Esophagus (tissue), 2 donors: ENCODE measurements around the gene GGA1. TPM values are rescaled to one million over a fixed set of nuclear protein-coding genes. Genes with fewer than 3 reads are reported as not detected.

Experiments used
- H3K27ac ChIP-seq, 2 donors: one replicate each; pipeline ENCODE4 v1.5.1; 2013; ENCODE audit warnings: low read depth in 2 of 2, mild to moderate bottlenecking in 2 of 2, inconsistent platforms in 1 of 2, low read length in 1 of 2, moderate library complexity in 1 of 2
- H3K27me3 ChIP-seq, 2 donors: one replicate each; pipeline ENCODE4 v1.6.1; 2013; ENCODE audit warnings: low read length in 2 of 2, control low read depth in 1 of 2, mild to moderate bottlenecking in 1 of 2; ENCODE audit not compliant: insufficient read depth in 2 of 2, control insufficient read depth in 1 of 2
- H3K36me3 ChIP-seq, 2 donors: one replicate each; pipeline ENCODE4 v1.6.1; 2013; ENCODE audit warnings: low read length in 1 of 2; ENCODE audit not compliant: control insufficient read depth in 2 of 2, insufficient read depth in 2 of 2
- H3K4me1 ChIP-seq, 2 donors: one replicate each; pipeline ENCODE4 v1.6.1; 2013; ENCODE audit warnings: low read length in 1 of 2; ENCODE audit not compliant: control insufficient read depth in 2 of 2, insufficient read depth in 2 of 2
- H3K4me3 ChIP-seq, 2 donors: one replicate each; pipeline ENCODE4 v1.5.1; 2013; ENCODE audit warnings: low read length in 2 of 2, mild to moderate bottlenecking in 2 of 2, low read depth in 1 of 2, moderate library complexity in 1 of 2
- H3K9me3 ChIP-seq, 2 donors: one replicate each; pipeline ENCODE4 v1.6.1; 2013; ENCODE audit warnings: mild to moderate bottlenecking in 2 of 2, low read depth in 1 of 2, low read length in 1 of 2, moderate library complexity in 1 of 2; ENCODE audit not compliant: control insufficient read depth in 2 of 2, insufficient read depth in 1 of 2
- WGBS, 2 donors: extraction: QIAGEN DNeasy Blood & Tissue Kit; methylation state at CpG; one replicate each; pipeline ENCODE4 v1.1.7; 2013; 5-methylcytosine and 5-hydroxymethylcytosine counted together
- polyA plus RNA-seq, 2 donors: library from polyadenylated mRNA; stranded (reverse); fragments of 200-250 nt; gene quantifications; one replicate each; pipeline ENCODE4 v1.2.3, GENCODE V29; 2013
- donor health status: healthy with polysubstance abuse.
- donor health status: Bipolar disorder and iron deficiency.

Gene GGA1
- polyA plus RNA-seq, 2 donors: 34.2 to 55.6 TPM

GRCh38 chr22:37664249-37665101 lies 55.8 kb downstream of the GGA1 start:
- no peak overlapping the region for H3K4me3 ChIP-seq
- no peak overlapping the region for H3K27ac ChIP-seq
- peaks cover 0 to 12% of the 10 kb centered on the region in 2 donors for H3K4me1 ChIP-seq
- 67 to 78% methylated on average over 16 of the region's 16 CpGs for WGBS, 2 donors
- H3K27me3 ChIP-seq: no peaks in the 10 kb centered on the region
- H3K36me3 ChIP-seq: peaks cover 0 to 4% of the 10 kb centered on the region in 2 donors
- H3K9me3 ChIP-seq: no peaks in the 10 kb centered on the region

GRCh38 chr22:37665487-37665886 lies 56.9 kb downstream of the GGA1 start:
- Histone ChIP-seq H3K27me3 (no peaks in the 10 kb centered on the region), H3K4me3 (no peak overlapping the region), H3K36me3 (peaks cover 0 to 4% of the 10 kb centered on the region in 2 donors), H3K9me3 (no peaks in the 10 kb centered on the region), H3K4me1 (peaks cover 0 to 4% of the 10 kb centered on the region in 2 donors), H3K27ac (no peak overlapping the region)
- WGBS, 2 donors: 95% methylated on average over 24 of the region's 24 CpGs

- Histone ChIP-seq H3K4me3 (no peak overlapping the region), H3K27me3 (no peaks in the 10 kb centered on the region), H3K27ac (no peak overlapping the region), H3K9me3 (no peaks in the 10 kb centered on the region), H3K4me1 (peaks cover 0 to 2% of the 10 kb centered on the region in 2 donors), H3K36me3 (peaks cover 0 to 4% of the 10 kb centered on the region in 2 donors)
- 67 to 71% methylated on average over 6 of the region's 6 CpGs for WGBS, 2 donors
Measured at GRCh38 chr22:37669586-37669985, 61.0 kb downstream of the GGA1 start.

- no peak overlapping the region for H3K4me3 ChIP-seq
- WGBS, 2 donors: 63 to 74% methylated on average over 15 of the region's 15 CpGs
- H3K4me1 ChIP-seq: peaks cover 0 to 10% of the 10 kb centered on the region in 2 donors
Measured at GRCh38 chr22:37672206-37672919, 63.7 kb downstream of the GGA1 start.

GRCh38 chr22:37672920-37673455 lies 64.4 kb downstream of the GGA1 start:
- H3K4me3 ChIP-seq: no peak overlapping the region
- 60 to 64% methylated on average over 11 of the region's 11 CpGs for WGBS, 2 donors
- H3K27ac ChIP-seq: peak overlapping the region in 1 of 2 donors; percentile 43
- H3K9me3 ChIP-seq: no peaks in the 10 kb centered on the region
- no peaks in the 10 kb centered on the region for H3K27me3 ChIP-seq
- no peaks in the 10 kb centered on the region for H3K36me3 ChIP-seq
- peaks cover 0 to 10% of the 10 kb centered on the region in 2 donors for H3K4me1 ChIP-seq

More at GRCh38 chr22:37672206-37672919, 63.7 kb downstream of the GGA1 start:
- Histone ChIP-seq H3K27ac (peak overlapping the region in 1 of 2 donors; percentile 9), H3K36me3 (no peaks in the 10 kb centered on the region), H3K27me3 (no peaks in the 10 kb centered on the region), H3K9me3 (no peaks in the 10 kb centered on the region)

- peak overlapping the region; percentile 48 to 69 for H3K27ac ChIP-seq
- no peaks in the 10 kb centered on the region for H3K9me3 ChIP-seq
- no peaks in the 10 kb centered on the region for H3K27me3 ChIP-seq
- no peaks in the 10 kb centered on the region for H3K36me3 ChIP-seq
- WGBS, 2 donors: 82 to 86% methylated on average over 12 of the region's 12 CpGs
- no peak overlapping the region for H3K4me3 ChIP-seq
- H3K4me1 ChIP-seq: peaks cover 0 to 12% of the 10 kb centered on the region in 2 donors
Measured at GRCh38 chr22:37674248-37674647, 65.6 kb downstream of the GGA1 start.

- peaks cover 0 to 12% of the 10 kb centered on the region in 2 donors for H3K4me1 ChIP-seq
- 5 to 10% methylated on average over 31 to 34 of the region's 34 CpGs for WGBS, 2 donors
Measured at GRCh38 chr22:37674951-37675929, 66.6 kb downstream of the GGA1 start, which contains the start of gene LGALS1. TSS of gene LGALS1 (plus strand) at chr22:37675636. CDS start at chr22:37675703, 67 bp downstream.

GRCh38 chr22:37675930-37676735 lies 67.5 kb downstream of the GGA1 start:
- H3K27ac ChIP-seq: peak overlapping the region; percentile 90 to 94
- H3K9me3 ChIP-seq: no peaks in the 10 kb centered on the region
- peak overlapping the region; percentile 38 to 42 for H3K4me3 ChIP-seq
- 11 to 19% methylated on average over 16 to 17 of the region's 17 CpGs for WGBS, 2 donors
- H3K4me1 ChIP-seq: peaks cover 0 to 12% of the 10 kb centered on the region in 2 donors
- H3K36me3 ChIP-seq: peaks cover 0 to 2% of the 10 kb centered on the region in 2 donors
- H3K27me3 ChIP-seq: no peaks in the 10 kb centered on the region

More at GRCh38 chr22:37674951-37675929, 66.6 kb downstream of the GGA1 start, which contains the start of gene LGALS1:
- peak within 1 kb of the TSS; percentile 38 to 42 for H3K4me3 ChIP-seq
- H3K9me3 ChIP-seq: no peaks in the 10 kb centered on the region
- H3K36me3 ChIP-seq: peaks cover 0 to 2% of the 10 kb centered on the region in 2 donors
- peak within 1 kb of the TSS; percentile 90 to 94 for H3K27ac ChIP-seq
- H3K27me3 ChIP-seq: no peaks in the 10 kb centered on the region
